Kidney epithelial cell (primary cell): ENCODE data around the gene ARL5A. TPM values are rescaled to one million over a fixed set of nuclear protein-coding genes. Genes with fewer than 3 reads are reported as not detected.

Source experiments
- DNase-seq: peaks from one replicate; pipeline ENCODE4 v3.0.0-alpha.2; 2010; ENCODE audit warnings: low read depth
- H3K27me3 ChIP-seq: 2 replicates; pipeline ENCODE4 v1.6.0; 2011; ENCODE audit warnings: low read length; ENCODE audit not compliant: control insufficient read depth, insufficient read depth
- H3K36me3 ChIP-seq: 2 replicates; pipeline ENCODE4 v1.5.1; 2011; ENCODE audit warnings: low read length; ENCODE audit not compliant: control insufficient read depth, insufficient read depth
- H3K4me3 ChIP-seq: 2 replicates; pipeline ENCODE4 v1.5.1; 2011; ENCODE audit warnings: low read depth, mild to moderate bottlenecking, control low read depth, low read length
- CTCF ChIP-seq: IDR thresholded peaks from 2 replicates; pipeline ENCODE4 v1.5.1; 2011; ENCODE audit warnings: mild to moderate bottlenecking, moderate library complexity, low read length, control low read depth, inconsistent platforms; ENCODE audit not compliant: insufficient read depth, poor library complexity, severe bottlenecking
- total RNA-seq: library from RNA; depleted of rRNA; stranded (reverse); fragments of >200 nt; gene quantifications from 2 replicates; pipeline ENCODE4 v1.2.3, GENCODE V29; 2015

The ARL5A gene
- total RNA-seq, 1 donor from 2014 or later = 50.4 TPM

GRCh38 chr2:151761687-151762086 is 66.5 kb downstream of the ARL5A start:
- Histone ChIP-seq H3K27me3 (no peaks in the 10 kb centered on the region), H3K4me3 (no peak overlapping the region), H3K36me3 (no peaks in the 10 kb centered on the region)
- TF ChIP-seq CTCF = no peak
- no peak for DNase-seq

GRCh38 chr2:151761193-151761592 is 67.0 kb downstream of the ARL5A start:
- H3K4me3 ChIP-seq = no peak overlapping the region
- no peak for TF ChIP-seq CTCF
- H3K36me3 ChIP-seq = no peaks in the 10 kb centered on the region
- DNase-seq = no peak
- no peaks in the 10 kb centered on the region for H3K27me3 ChIP-seq

- Histone ChIP-seq H3K36me3 (no peaks in the 10 kb centered on the region), H3K4me3 (no peak overlapping the region), H3K27me3 (no peaks in the 10 kb centered on the region)
- no peak for TF ChIP-seq CTCF
- no peak for DNase-seq
Observed at GRCh38 chr2:151760139-151760650, 68.0 kb downstream of the ARL5A start.

GRCh38 chr2:151758744-151759143 is 69.5 kb downstream of the ARL5A start:
- Histone ChIP-seq H3K27me3 (no peaks in the 10 kb centered on the region), H3K36me3 (no peaks in the 10 kb centered on the region), H3K4me3 (no peak overlapping the region)
- no peak for DNase-seq
- TF ChIP-seq CTCF = no peak

GRCh38 chr2:151757861-151758260 is 70.4 kb downstream of the ARL5A start:
- no peaks in the 10 kb centered on the region for H3K27me3 ChIP-seq
- TF ChIP-seq CTCF = no peak
- H3K36me3 ChIP-seq = no peaks in the 10 kb centered on the region
- no peak overlapping the region for H3K4me3 ChIP-seq
- no peak for DNase-seq

- no peaks in the 10 kb centered on the region for H3K27me3 ChIP-seq
- H3K36me3 ChIP-seq = no peaks in the 10 kb centered on the region
- DNase-seq = no peak
- no peak for TF ChIP-seq CTCF
- no peak overlapping the region for H3K4me3 ChIP-seq
Observed at GRCh38 chr2:151756820-151757219, 71.4 kb downstream of the ARL5A start.
